GM23338 (cell line): ENCODE data around the gene SYNE1. TPM values are rescaled to one million over a fixed set of nuclear protein-coding genes. Genes with fewer than 3 reads are reported as not detected.

Source experiments
- ATAC-seq: fragments of 200-7000 bp; cut with Tn5 transposase; 3 replicates; pipeline ENCODE4 v1.9.1; 2020
- DNase-seq: peaks from one replicate; pipeline ENCODE4 v3.0.0-alpha.2; 2015; ENCODE audit warnings: low spot score
- H2AFZ ChIP-seq: fragments of 200-600 bp; sonication (generic); 2 replicates; pipeline ENCODE4 v1.8.0; 2016; ENCODE audit warnings: antibody characterized with exemption, mild to moderate bottlenecking, moderate library complexity
- H3F3A ChIP-seq: fragments of 200-600 bp; sonication (generic); replicated peaks from 2 replicates; pipeline ENCODE4 v1.8.0; 2017; ENCODE audit warnings: antibody characterized with exemption, mixed run types, low read depth
- H3K27ac ChIP-seq: fragments of 200-600 bp; sonication (generic); 2 replicates; pipeline ENCODE4 v1.6.1; 2016; ENCODE audit warnings: low read depth
- H3K27me3 ChIP-seq: fragments of 200-600 bp; sonication (generic); 2 replicates; pipeline ENCODE4 v1.8.0; 2016; ENCODE audit warnings: mild to moderate bottlenecking, mixed run types, moderate library complexity; ENCODE audit not compliant: insufficient read depth
- H3K36me3 ChIP-seq: fragments of 200-600 bp; sonication (generic); 2 replicates; pipeline ENCODE4 v1.8.0; 2016; ENCODE audit warnings: mild to moderate bottlenecking; ENCODE audit not compliant: insufficient read depth
- H3K4me1 ChIP-seq: fragments of 200-600 bp; sonication (generic); 2 replicates; pipeline ENCODE4 v1.8.0; 2016; ENCODE audit warnings: mild to moderate bottlenecking, moderate library complexity; ENCODE audit not compliant: insufficient read depth
- H3K4me2 ChIP-seq: fragments of 200-600 bp; sonication (generic); 2 replicates; pipeline ENCODE4 v1.7.1; 2017; ENCODE audit warnings: mixed run types
- H3K4me3 ChIP-seq: fragments of 200-600 bp; sonication (generic); 2 replicates; pipeline ENCODE4 v1.6.1; 2016; ENCODE audit warnings: mixed run types
- H3K79me2 ChIP-seq: fragments of 200-600 bp; sonication (generic); replicated peaks from 2 replicates; pipeline ENCODE4 v1.8.0; 2017; ENCODE audit warnings: mild to moderate bottlenecking; ENCODE audit not compliant: insufficient read depth
- H3K9me2 ChIP-seq: fragments of 200-600 bp; sonication (generic); 2 replicates; pipeline ENCODE4 v1.8.0; 2017; ENCODE audit not compliant: insufficient read depth
- H4K20me1 ChIP-seq: fragments of 200-600 bp; sonication (generic); replicated peaks from 2 replicates; pipeline ENCODE4 v1.8.0; 2017; ENCODE audit warnings: mild to moderate bottlenecking; ENCODE audit not compliant: insufficient read depth
- H3K27ac Mint-ChIP-seq: 2 replicates; pipeline ENCODE4 v1.8.0; 2020; ENCODE audit warnings: inconsistent platforms, mild to moderate bottlenecking, moderate library complexity, mixed read lengths
- H3K27me3 Mint-ChIP-seq: 3 replicates; pipeline ENCODE4 v1.8.0; 2022; ENCODE audit warnings: low read depth, mild to moderate bottlenecking, moderate library complexity, mixed read lengths, inconsistent platforms; ENCODE audit not compliant: insufficient read depth, poor library complexity
- H3K36me3 Mint-ChIP-seq: 3 replicates; pipeline ENCODE4 v1.8.0; 2021; ENCODE audit warnings: low read depth, mild to moderate bottlenecking, inconsistent platforms, moderate library complexity, mixed read lengths
- H3K4me1 Mint-ChIP-seq: 3 replicates; pipeline ENCODE4 v1.8.0; 2020; ENCODE audit warnings: mild to moderate bottlenecking, inconsistent platforms, mixed read lengths
- H3K4me3 Mint-ChIP-seq: 3 replicates; pipeline ENCODE4 v1.8.0; 2021; ENCODE audit warnings: moderate library complexity, mild to moderate bottlenecking, inconsistent platforms, mixed read lengths
- H3K9me3 Mint-ChIP-seq: 3 replicates; pipeline ENCODE4 v1.8.0; 2020; ENCODE audit warnings: moderate library complexity, mild to moderate bottlenecking, inconsistent platforms, mixed read lengths
- CREB1 ChIP-seq: fragments of 250-450 bp; sonication (Bioruptor Pico); IDR thresholded peaks from 2 replicates; pipeline ENCODE4 v1.5.0; 2020; ENCODE audit warnings: low read depth, mild to moderate bottlenecking, moderate library complexity
- CTCF ChIP-seq, 2 experiments: fragments of 200-600 bp in 1 of 2; sonication (generic) in 1 of 2; conservative IDR thresholded peaks; 2 replicates each; pipeline versions ENCODE4 v1.5.1 to v1.6.1; 2016 to 2017; ENCODE audit warnings: antibody characterized with exemption in 2 of 2, low read depth in 2 of 2, mild to moderate bottlenecking in 2 of 2, moderate library complexity in 1 of 2
- EZH2 ChIP-seq: fragments of 200-600 bp; sonication (generic); IDR thresholded peaks from one replicate; pipeline ENCODE4 v1.8.0; 2017; ENCODE audit warnings: antibody characterized with exemption, mild to moderate bottlenecking, low read depth; ENCODE audit not compliant: unreplicated experiment
- EZH2phosphoT487 ChIP-seq: fragments of 200-600 bp; sonication (generic); IDR thresholded peaks from one replicate; pipeline ENCODE4 v1.8.1; 2018; ENCODE audit warnings: antibody characterized with exemption; ENCODE audit not compliant: unreplicated experiment
- JUNB ChIP-seq: IDR thresholded peaks from one replicate; pipeline ENCODE4 v1.6.1; 2016; ENCODE audit warnings: antibody characterized with exemption; ENCODE audit not compliant: unreplicated experiment
- NANOG ChIP-seq: IDR thresholded peaks from 2 replicates; pipeline ENCODE4 v1.6.1; 2016; ENCODE audit warnings: antibody characterized with exemption, borderline replicate concordance
- STAT1 ChIP-seq: IDR thresholded peaks from one replicate; pipeline ENCODE4 v1.6.1; 2016; ENCODE audit warnings: antibody characterized with exemption; ENCODE audit not compliant: unreplicated experiment
- ZNF114 ChIP-seq: fragments of 250-450 bp; sonication (Bioruptor Pico); IDR thresholded peaks from 2 replicates; pipeline ENCODE4 v1.5.0; 2020; ENCODE audit warnings: mild to moderate bottlenecking, moderate library complexity
- ZNF331 ChIP-seq: fragments of 250-450 bp; sonication (Bioruptor Pico); IDR thresholded peaks from 2 replicates; pipeline ENCODE4 v1.5.0; 2020; ENCODE audit warnings: low read depth, mild to moderate bottlenecking, moderate library complexity
- polyA plus RNA-seq: library from polyadenylated mRNA; unstranded; fragments of >200 nt; fragmentation: Nextera tagmentation; extraction: Ambion mirVana; gene quantifications from 2 replicates; pipeline ENCODE4 v1.2.1, GENCODE V29; 2016
- total RNA-seq: library from RNA; depleted of rRNA; stranded (reverse); fragments of >200 nt; shearing (Covaris generic); gene quantifications from 2 replicates; pipeline ENCODE4 v1.2.3, GENCODE V29; 2014
- TF ChIP-seq, protein P1 (sequence below): IDR thresholded peaks from 2 replicates; pipeline ENCODE4 v1.6.1; 2016; ENCODE audit warnings: antibody characterized with exemption

The SYNE1 gene
- total and polyA plus RNA-seq, 2 experiments from 2014 or later = 3.9 to 13.6 TPM

GRCh38 chr6:152206072-152206818 is 430.9 kb downstream of the SYNE1 start:
- no peak overlapping the region for H3K27ac ChIP-seq
- H3K4me2 ChIP-seq = no peak overlapping the region
- Mint-ChIP-seq H3K4me1 (peaks cover 3% of the 10 kb centered on the region; the same call in 1 of the 3 replicates), H3K36me3 (no peaks in the 10 kb centered on the region), H3K27ac (no peak overlapping the region), H3K27me3 (peaks cover 2% of the 10 kb centered on the region), H3K4me3 (no peak overlapping the region), H3K9me3 (no peaks in the 10 kb centered on the region)
- DNase-seq (peak; percentile 71), ATAC-seq (peak; percentile 68)
- no peaks in the 10 kb centered on the region for H3K36me3 ChIP-seq
- no peak overlapping the region; the same call in 1 of the 2 replicates for H2AFZ ChIP-seq
- no peaks in the 10 kb centered on the region for H3F3A ChIP-seq
- no peaks in the 10 kb centered on the region for H3K27me3 ChIP-seq
- no peaks in the 10 kb centered on the region for H3K9me2 ChIP-seq
- no peak overlapping the region for H3K4me3 ChIP-seq
- H4K20me1 ChIP-seq = no peaks in the 10 kb centered on the region
- no peaks in the 10 kb centered on the region for H3K79me2 ChIP-seq
- TF ChIP-seq ZNF114 (CRISPR knock-in tag) (no peak), JUNB (no peak), CTCF (conservative IDR thresholded peaks at IDR 0.05; ENCODE audit: low read depth in 2 of 2) (peak; percentile 80 to 81), CREB1 (CRISPR knock-in tag) (no peak), NANOG (no peak), EZH2 (no peak)
- no peaks in the 10 kb centered on the region for H3K4me1 ChIP-seq

- DNase-seq = no peak
Measured at GRCh38 chr6:152204591-152204990, 432.6 kb downstream of the SYNE1 start.

GRCh38 chr6:152201120-152201519 is 436.0 kb downstream of the SYNE1 start:
- Histone ChIP-seq H3K79me2 (no peaks in the 10 kb centered on the region), H3K4me3 (no peak overlapping the region), H3K27me3 (no peaks in the 10 kb centered on the region), H2AFZ (no peak overlapping the region), H3K4me1 (no peaks in the 10 kb centered on the region), H3K4me2 (no peak overlapping the region), H3K27ac (no peak overlapping the region), H3K36me3 (no peaks in the 10 kb centered on the region), H3F3A (no peaks in the 10 kb centered on the region), H4K20me1 (no peaks in the 10 kb centered on the region), H3K9me2 (no peaks in the 10 kb centered on the region)
- ATAC-seq (no peak), DNase-seq (no peak)
- H3K4me1 Mint-ChIP-seq = peaks cover 8% of the 10 kb centered on the region; the same call in 2 of the 3 replicates
- no peaks in the 10 kb centered on the region; the same call in 2 of the 3 replicates for H3K9me3 Mint-ChIP-seq
- H3K4me3 Mint-ChIP-seq = no peak overlapping the region
- H3K27me3 Mint-ChIP-seq = peaks cover 7% of the 10 kb centered on the region
- H3K27ac Mint-ChIP-seq = no peak overlapping the region
- H3K36me3 Mint-ChIP-seq = no peaks in the 10 kb centered on the region
- no peak for TF ChIP-seq STAT1
- no peak for TF ChIP-seq ZNF114 (CRISPR knock-in tag)
- TF ChIP-seq CREB1 (CRISPR knock-in tag) = no peak
- TF ChIP-seq, protein P1, sequence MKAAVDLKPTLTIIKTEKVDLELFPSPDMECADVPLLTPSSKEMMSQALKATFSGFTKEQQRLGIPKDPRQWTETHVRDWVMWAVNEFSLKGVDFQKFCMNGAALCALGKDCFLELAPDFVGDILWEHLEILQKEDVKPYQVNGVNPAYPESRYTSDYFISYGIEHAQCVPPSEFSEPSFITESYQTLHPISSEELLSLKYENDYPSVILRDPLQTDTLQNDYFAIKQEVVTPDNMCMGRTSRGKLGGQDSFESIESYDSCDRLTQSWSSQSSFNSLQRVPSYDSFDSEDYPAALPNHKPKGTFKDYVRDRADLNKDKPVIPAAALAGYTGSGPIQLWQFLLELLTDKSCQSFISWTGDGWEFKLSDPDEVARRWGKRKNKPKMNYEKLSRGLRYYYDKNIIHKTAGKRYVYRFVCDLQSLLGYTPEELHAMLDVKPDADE = no peak
- TF ChIP-seq EZH2phosphoT487 = no peak
- no peak for TF ChIP-seq ZNF331 (CRISPR knock-in tag)
- no peak for TF ChIP-seq EZH2
- no peak for TF ChIP-seq CTCF (conservative IDR thresholded peaks at IDR 0.05; ENCODE audit: low read depth in 2 of 2)

More at GRCh38 chr6:152204591-152204990, 432.6 kb downstream of the SYNE1 start:
- H3K27ac Mint-ChIP-seq = no peak overlapping the region
- peaks cover 8% of the 10 kb centered on the region; the same call in 2 of the 3 replicates for H3K4me1 Mint-ChIP-seq
- no peaks in the 10 kb centered on the region for H4K20me1 ChIP-seq
- H3K4me1 ChIP-seq = no peaks in the 10 kb centered on the region
- no peaks in the 10 kb centered on the region for H3K79me2 ChIP-seq
- H3K9me3 Mint-ChIP-seq = no peaks in the 10 kb centered on the region
- TF ChIP-seq JUNB = no peak
- TF ChIP-seq ZNF114 (CRISPR knock-in tag) = no peak
- no peak for TF ChIP-seq NANOG
- TF ChIP-seq STAT1 = no peak
- no peak for TF ChIP-seq ZNF331 (CRISPR knock-in tag)
- H3K27me3 Mint-ChIP-seq = peaks cover 2% of the 10 kb centered on the region
- no peak overlapping the region for H3K4me3 Mint-ChIP-seq
- H3F3A ChIP-seq = no peaks in the 10 kb centered on the region
- H3K27me3 ChIP-seq = no peaks in the 10 kb centered on the region
- no peaks in the 10 kb centered on the region for H3K36me3 Mint-ChIP-seq
- no peak overlapping the region for H3K4me2 ChIP-seq
- no peaks in the 10 kb centered on the region for H3K36me3 ChIP-seq
- H3K9me2 ChIP-seq = no peaks in the 10 kb centered on the region
- no peak overlapping the region for H3K4me3 ChIP-seq
- H2AFZ ChIP-seq = no peak overlapping the region
- no peak overlapping the region for H3K27ac ChIP-seq
- ATAC-seq = no peak
